Activated T-cell treated with anti-CD3 and anti-CD28 coated beads for 24 hours (primary cell): ENCODE data around the gene PDE6H.

Source experiments
- DNase-seq: peaks from one replicate; pipeline ENCODE4 v3.0.0-alpha.2; 2020; ENCODE audit warnings: low read depth

PDE6H gene

GRCh38 chr12:14972816-14973215 lies at the start of gene PDE6H:
PDE6H (plus strand) TSS chr12:14973042; CDS start chr12:14978013, 4,971 bp downstream.
- no peak for DNase-seq

GRCh38 chr12:14923944-14924343 lies 48.9 kb upstream of the PDE6H start:
- no peak for DNase-seq

- DNase-seq, result no peak
These were observed 48.3 kb upstream of the PDE6H start for GRCh38 chr12:14924541-14924940.

- DNase-seq, result no peak
These were observed 45.6 kb upstream of the PDE6H start for GRCh38 chr12:14927267-14927666.

- no peak for DNase-seq
These were observed 43.9 kb upstream of the PDE6H start for GRCh38 chr12:14928931-14929330.

GRCh38 chr12:14930299-14930698 lies 42.5 kb upstream of the PDE6H start:
- no peak for DNase-seq

- no peak for DNase-seq
These were observed 41.5 kb upstream of the PDE6H start for GRCh38 chr12:14931359-14931758.

- DNase-seq, result no peak
These were observed 40.9 kb upstream of the PDE6H start for GRCh38 chr12:14931791-14932560.

- no peak for DNase-seq
These were observed 38.3 kb upstream of the PDE6H start for GRCh38 chr12:14934511-14934910.

- no peak for DNase-seq
These were observed 37.8 kb upstream of the PDE6H start for GRCh38 chr12:14935031-14935430.

- no peak for DNase-seq
These were observed 36.5 kb upstream of the PDE6H start for GRCh38 chr12:14936224-14936861.

GRCh38 chr12:14937014-14937413 lies 35.8 kb upstream of the PDE6H start:
- no peak for DNase-seq

- DNase-seq, result no peak
These were observed 35.2 kb upstream of the PDE6H start for GRCh38 chr12:14937689-14938088.

GRCh38 chr12:14938301-14938700 lies 34.5 kb upstream of the PDE6H start, which contains the start of gene ERP27:
ERP27 (minus strand) TSS chr12:14938537; CDS start chr12:14938508, 29 bp downstream.
- no peak for DNase-seq

GRCh38 chr12:14941369-14941768 lies 31.5 kb upstream of the PDE6H start:
- DNase-seq, result no peak

- no peak for DNase-seq
These were observed 30.5 kb upstream of the PDE6H start for GRCh38 chr12:14942196-14942931.

- no peak for DNase-seq
These were observed 26.7 kb upstream of the PDE6H start for GRCh38 chr12:14946162-14946561.

- no peak for DNase-seq
These were observed 26.0 kb upstream of the PDE6H start for GRCh38 chr12:14946861-14947260.

GRCh38 chr12:14948672-14949071 lies 24.2 kb upstream of the PDE6H start:
- DNase-seq, result no peak

GRCh38 chr12:14949631-14950030 lies 23.2 kb upstream of the PDE6H start:
- no peak for DNase-seq

- DNase-seq, result no peak
These were observed 22.4 kb upstream of the PDE6H start for GRCh38 chr12:14950421-14950820.

GRCh38 chr12:14950982-14951746 lies 21.7 kb upstream of the PDE6H start:
- DNase-seq, result no peak
